ENCODE data around the gene TRIM5.

The TRIM5 gene

DNA sequence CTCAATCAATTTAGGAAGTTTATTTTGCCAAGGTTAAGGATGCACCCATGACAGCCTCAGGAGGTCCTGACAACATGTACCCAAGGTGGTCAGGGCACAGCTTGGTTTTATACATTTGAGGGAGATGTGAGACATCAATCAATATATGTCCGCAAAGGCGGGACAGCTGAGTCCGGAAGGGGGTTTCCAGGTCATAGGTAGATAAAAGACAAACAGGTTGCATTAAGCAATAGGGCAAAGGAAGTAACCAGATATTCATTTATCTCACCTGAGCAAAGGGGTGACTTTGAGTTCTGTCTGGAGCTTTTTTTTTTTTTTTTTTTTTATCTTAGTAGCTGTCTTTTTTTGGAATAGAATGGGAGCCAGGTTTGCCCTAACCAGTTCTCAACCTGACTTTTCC lies 62.1 kb downstream of the TRIM5 start:
- DNase-seq, result no peak

DNA sequence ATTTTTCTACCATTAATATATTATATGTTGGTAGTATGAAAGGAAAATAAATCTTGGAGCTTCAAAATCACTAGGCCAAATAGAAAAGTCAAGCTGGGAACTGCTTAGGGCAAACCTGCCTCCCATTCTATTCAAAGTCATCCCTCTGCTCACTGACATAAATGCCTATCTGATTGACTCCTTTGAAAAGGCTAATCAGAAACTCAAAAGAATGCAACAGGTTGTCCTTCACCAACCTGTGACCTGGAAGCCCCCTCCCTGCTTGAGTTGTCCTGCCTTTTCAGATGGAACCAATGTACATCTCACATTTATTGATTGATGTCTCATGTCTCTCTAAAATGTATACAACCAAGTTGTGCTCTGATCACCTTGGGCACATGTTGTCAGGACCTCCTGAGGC lies 63.3 kb downstream of the TRIM5 start:
- no peak for DNase-seq

DNA sequence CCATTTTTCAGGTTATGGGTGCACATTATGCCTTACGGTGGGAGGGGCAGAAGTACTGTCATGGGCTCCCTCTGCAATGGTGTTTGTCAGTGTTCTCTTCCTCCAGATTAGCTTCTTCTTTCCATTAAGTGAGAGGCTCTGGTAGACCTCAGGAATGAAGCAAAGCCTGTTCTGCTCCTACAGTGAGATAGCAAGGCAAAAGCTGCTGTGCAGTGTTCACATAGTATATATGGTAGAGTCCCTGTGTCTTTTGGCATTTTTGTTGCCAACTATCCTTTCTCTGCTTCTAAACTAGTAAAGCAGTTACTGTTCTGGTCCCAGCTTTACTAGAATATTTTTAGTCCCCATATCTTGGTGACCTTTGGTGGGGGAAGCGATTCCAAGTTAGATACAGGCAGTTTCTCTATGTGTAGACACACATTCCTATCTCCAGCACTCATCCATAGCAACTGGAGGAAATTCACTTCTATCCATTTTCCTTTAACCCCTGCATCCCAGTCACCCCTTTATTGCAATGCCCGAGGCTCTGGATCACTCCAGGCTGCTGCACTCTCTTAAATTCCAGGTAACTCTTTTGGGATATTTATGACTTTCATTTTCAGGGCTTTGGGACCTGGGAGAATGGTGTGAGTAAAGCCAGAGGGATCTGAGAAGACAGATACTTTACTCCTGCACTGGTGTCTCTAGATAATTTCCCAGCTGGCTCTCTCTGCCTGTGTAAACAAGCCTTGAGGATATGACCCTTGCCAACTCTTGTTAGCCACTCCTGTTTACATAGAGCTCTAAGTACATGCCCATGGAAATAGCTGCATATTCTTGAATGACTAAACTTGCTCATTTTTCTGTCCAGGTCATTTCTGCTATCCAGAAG lies 64.0 kb downstream of the TRIM5 start:
- no peak for DNase-seq

DNA sequence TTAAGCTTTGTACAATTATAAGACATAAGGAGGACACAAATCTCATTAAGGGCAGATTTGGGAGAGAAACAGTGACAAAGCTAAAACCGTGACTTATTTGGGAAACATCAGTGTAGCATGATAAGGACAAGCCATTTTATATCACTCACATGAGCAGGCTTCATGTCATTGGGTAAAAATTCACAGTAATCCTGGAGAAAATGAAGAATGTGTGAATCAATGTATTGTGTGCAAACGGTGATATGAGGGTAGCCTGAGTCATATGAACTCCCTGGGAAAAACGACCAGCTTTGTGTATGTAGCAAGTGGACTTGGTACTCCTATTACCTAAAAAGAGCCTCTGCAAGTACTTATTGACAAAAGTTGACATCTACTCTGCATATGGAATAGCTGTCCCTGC lies 66.1 kb downstream of the TRIM5 start:
- DNase-seq, result no peak
